GM21367 (cell line): Measurements from ENCODE around the gene XPC.
A peak's percentile ranks its signal among the peaks of the same experiment; 100 is the strongest.

Experiments used
- ATAC-seq: cut with Tn5 transposase; IDR thresholded peaks from one replicate; pipeline ENCODE4 v1.9.1; 2021; ENCODE audit not compliant: unreplicated experiment

Gene XPC

GRCh38 chr3:14137004-14137403, 41.4 kb downstream of the XPC start:
- no peak for ATAC-seq

DNA sequence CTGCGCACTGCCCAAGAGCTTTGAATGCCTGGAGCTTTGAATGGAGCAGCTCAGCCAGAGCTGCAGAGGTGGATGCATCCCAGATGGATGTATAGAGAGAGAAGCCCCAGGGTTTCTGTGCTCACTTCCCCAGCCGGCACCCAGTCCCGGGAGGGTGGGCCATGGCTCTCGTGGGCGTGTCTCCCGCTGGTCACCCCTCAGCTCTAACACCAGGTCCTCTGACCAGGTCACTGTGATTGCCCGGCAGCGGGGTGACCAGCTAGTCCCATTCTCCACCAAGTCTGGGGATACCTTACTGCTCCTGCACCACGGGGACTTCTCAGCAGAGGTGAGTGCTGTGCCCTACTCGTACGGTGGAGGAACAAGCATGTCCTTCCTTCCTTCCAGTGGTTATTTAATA, 42.8 kb downstream of the XPC start:
- no peak for ATAC-seq

DNA sequence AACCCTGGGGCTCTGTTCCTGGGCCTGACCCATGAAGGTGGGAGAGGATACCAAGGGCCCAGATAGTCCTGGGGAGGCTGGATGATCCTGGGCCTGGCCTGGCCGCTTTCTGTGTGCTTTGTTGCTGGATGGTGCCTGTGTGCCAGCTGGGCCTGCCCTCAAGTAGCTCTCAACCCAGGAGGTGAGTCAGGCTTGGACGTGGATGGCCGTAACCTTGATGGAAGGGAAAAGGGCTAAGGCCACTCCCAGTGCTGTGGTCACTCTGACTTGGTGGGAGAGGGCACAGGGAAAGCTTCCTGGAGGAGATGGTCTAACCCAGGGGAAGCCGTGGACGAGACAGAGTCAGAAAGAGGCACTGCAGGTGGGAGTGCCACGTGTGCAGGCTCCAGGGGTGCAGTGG, 44.1 kb downstream of the XPC start:
- no peak for ATAC-seq

GRCh38 chr3:14133876-14134275, 44.5 kb downstream of the XPC start:
- no peak for ATAC-seq

GRCh38 chr3:14133188-14133800, 45.1 kb downstream of the XPC start:
- no peak for ATAC-seq

DNA sequence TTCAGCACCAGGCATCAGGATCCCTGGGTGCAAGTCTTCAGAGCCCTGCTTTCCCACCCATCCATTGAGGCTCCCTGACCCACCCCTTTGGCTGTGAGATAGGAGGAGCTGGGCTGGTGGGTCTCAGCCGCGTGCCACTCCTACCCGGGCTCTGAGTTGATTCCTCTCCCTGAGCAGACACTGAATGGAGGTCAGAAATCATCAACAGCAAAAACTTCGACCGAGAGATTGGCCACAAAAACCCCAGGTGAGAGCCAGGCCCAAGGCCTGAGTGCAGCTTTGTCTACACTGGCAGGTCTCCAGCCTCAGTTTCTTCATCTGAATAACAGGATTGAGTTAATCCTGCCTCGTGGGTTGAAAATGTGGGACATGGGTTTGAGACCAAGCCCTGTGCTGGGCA, 45.7 kb downstream of the XPC start:
- ATAC-seq, result no peak

DNA sequence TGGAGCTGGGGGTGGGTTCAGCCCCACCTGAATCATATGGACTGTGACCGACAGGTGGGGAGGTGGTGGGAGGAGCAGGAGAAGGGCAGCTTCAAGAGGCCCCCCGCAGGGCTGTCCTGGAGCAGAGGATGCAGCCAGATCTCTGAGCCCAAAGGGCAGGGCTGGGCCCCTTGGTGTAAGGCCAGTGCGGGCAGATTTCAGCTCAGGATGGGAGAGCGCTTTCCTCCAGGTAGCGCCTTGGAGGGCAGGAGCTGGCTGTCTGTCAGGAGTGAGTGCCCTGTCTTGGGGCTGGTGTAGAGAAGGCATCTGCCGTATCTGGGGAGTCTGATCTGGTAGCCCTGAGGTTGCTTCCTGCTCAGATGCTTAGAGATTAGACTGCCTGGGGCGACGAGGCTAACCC, 46.3 kb downstream of the XPC start:
- ATAC-seq, result no peak

DNA sequence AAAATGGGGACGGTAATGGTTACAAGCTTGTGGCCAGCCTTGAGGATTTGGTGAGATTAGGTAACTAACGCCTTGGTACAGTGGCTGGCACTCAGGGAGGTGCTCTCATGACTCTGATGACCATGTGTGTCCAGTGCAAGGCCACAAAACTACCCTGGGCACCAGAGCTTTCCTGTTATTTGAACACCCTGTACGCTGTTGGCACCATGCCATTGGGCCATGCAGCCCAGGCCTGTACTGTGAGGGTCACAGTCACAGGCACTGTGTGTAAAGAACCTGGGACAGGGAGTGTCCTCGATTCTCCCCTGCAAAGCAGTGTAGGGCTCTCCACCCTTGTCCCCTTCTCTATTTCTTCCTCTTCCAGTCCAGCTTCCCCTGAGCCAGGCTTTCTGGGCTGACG, 47.3 kb downstream of the XPC start:
- ATAC-seq, result no peak

DNA sequence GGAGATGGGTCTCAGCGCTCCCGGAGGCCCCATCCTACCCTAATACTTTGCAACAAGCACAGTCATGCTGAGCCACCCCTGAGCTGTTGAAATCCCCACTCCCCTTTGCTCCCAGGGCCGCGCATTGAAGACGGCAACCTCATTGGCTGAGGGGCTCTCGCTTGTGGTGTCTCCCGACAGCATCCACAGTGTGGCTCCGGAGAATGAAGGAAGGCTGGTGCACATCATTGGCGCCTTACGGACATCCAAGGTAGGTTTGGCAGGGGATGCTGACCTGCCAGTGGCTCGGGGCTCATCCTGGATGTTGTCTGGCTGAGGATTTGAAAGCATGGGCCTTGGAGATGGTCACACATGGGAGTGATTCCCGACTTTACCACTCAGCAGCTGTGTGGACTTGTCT, 47.7 kb downstream of the XPC start:
- no peak for ATAC-seq

- ATAC-seq, result no peak
These were observed 48.2 kb downstream of the XPC start for GRCh38 chr3:14130230-14130629.

DNA sequence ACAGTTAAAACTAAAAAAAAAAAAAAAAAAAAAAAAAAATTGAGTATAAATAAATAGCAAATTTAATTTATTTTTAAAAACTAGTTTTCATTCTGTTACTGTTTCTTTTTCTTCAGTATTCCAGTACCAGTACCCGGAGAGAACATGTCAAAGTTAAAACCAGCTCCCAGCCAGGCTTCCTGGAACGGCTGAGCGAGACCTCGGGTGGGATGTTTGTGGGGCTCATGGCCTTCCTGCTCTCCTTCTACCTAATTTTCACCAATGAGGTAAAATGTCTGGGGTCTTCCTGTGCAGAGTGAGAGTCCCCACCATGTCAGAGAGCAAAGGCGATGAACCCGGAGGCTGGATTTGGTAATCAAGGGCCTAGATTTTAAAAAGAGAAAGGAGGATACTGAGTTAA, 49.1 kb downstream of the XPC start:
- ATAC-seq, result no peak

DNA sequence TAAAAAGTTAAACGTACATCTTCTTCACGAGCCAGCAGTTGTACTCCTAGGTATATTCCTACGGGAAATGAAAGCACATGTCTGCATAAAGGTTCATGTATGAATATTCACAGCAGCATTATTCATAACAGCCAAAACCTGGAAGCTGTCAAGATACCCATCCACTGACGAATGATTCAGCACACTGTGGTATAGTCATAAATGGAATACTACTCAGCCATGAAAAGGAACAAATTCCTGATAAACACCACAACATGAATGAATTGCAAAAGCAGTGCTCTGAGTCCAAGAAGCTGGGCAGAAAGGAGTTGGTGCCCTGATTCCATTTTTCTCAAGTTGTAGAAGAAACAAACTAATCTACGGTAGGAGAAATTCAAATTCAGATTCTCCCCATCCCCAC, 49.7 kb downstream of the XPC start:
- ATAC-seq, result no peak

DNA sequence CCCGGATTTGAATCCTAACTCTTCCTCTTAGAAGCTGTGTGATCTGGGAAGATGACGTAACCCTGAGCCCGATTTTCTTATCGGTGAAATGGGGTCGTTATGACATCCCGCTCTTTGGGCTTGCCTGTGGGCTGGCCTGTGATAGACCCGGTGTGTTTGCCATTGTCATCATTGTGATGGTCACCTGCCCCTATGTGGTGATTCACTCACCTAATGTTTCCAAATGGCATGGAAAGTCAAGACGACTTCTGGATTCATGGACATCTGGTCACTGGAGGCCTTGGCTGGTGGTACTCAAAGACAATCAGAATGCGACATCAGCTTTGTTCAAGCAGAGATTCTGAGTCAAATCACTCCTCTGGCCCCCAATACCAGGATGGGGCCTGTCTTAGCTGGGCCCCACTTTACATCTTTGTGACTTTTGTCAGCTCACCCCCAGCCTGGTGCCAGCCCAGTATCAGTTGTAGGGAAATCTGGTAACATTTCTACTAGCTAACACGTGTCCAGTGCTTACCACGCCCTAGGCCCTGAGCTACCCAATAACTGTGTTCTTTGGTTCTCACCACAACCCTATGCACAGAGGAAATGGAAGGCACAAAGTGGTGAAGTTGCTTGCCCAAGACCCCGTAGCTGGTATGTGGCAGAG, 50.8 kb downstream of the XPC start:
- no peak for ATAC-seq

- no peak for ATAC-seq
These were observed 51.4 kb downstream of the XPC start for GRCh38 chr3:14126887-14127505.

DNA sequence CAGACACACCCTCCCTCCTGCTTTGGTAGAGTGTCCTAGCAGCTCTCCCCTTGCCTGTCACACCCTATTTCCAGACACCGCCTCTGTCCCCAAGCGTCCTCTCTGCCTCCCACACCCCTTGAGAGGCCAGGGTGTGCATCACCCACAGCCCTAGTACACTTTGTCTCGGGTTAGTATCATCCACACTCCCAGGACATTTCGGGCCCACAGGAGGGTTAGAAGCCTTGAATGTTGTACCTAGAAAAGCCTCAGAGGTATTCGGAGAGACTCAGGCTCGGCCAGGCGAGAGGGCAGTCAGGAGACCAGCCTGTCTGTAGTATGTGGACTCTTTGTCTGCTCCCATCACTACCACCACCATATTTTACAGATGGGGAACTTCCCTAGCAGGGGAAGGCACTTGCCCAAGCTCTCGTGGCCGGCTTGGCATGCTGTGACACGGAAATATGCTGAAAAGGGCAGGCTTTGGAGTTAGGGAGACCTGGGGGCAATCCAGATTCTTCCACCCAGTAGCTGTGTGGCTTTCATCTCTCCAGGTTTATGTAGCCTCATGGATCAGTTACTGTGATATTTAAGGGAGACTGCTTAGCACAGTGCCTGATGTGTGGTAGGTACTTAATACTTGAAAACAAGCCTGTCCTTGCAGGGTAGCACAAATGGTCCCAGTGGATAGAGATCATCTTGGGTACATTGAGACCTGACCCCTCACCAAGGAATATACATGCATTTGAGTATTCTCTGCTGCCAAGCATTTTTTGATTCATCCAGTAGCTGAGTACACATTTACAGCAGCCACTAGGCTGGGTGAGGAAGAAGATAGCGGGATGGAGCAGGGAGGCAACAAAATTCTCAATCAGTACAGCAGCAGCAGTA, 52.1 kb downstream of the XPC start:
- no peak for ATAC-seq

DNA sequence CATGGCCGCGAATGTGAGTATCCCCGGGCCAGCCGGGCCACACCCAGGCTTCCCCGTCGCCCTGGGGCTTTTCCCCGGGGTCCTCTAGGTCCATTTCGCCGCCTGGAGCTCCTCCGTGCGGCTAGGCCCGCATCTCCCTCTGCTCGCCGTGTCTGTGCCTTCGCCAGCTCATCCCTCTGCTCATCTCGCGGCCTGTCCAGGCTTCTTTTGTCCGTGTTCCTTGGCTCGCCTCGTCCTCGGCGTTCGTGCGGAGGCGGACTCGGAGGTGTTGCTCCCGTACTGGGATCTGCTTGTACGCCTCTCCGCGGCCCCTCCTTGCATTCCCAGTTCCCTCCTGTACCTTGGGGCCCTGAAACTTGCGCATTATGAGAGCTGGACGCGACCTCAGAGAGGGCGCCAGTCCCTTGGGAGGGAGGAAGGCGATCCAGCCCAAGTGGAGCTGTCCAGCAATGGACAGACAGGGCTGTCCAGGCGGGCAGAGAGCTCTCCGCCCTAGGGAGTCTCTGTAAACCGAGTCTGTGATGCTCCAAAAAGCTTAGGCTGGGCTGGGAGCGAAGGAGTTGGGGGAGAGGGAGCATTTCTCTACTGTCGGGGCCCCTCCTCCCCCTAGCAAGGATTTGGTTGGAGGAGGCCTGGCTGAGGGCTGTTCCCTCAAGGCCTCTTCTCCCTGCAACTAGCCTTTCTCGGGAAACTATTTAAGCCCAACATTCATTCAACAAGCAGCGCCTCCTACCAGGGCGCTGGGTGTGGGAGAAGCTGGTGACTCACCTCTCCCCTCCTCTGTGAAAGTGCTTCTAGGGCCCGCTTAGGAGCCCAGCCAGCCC, 53.0 kb downstream of the XPC start:
- peak; percentile 8 for ATAC-seq

- peak; percentile 87 for ATAC-seq
These were observed 53.7 kb downstream of the XPC start, which contains the start of the genes CHCHD4 and TMEM43 for GRCh38 chr3:14124615-14125192. CHCHD4 (minus strand) TSS chr3:14124870; CDS start chr3:14124676, 194 bp downstream. TMEM43 (plus strand) TSS chr3:14125052; CDS start chr3:14125194, 142 bp downstream.

- ATAC-seq, result peak; percentile 35
These were observed 54.2 kb downstream of the XPC start for GRCh38 chr3:14124223-14124614.

- no peak for ATAC-seq
These were observed 54.8 kb downstream of the XPC start for GRCh38 chr3:14123308-14124222.
